ENCODE data around the gene ANAPC2. TPM values are rescaled to one million over a fixed set of nuclear protein-coding genes. Genes with fewer than 3 reads are reported as not detected.

The ANAPC2 gene
- total and polyA plus RNA-seq, 2 of the 4 experiments (the other 2 are of a cell fraction), result 9.3 to 29.5 TPM

DNA sequence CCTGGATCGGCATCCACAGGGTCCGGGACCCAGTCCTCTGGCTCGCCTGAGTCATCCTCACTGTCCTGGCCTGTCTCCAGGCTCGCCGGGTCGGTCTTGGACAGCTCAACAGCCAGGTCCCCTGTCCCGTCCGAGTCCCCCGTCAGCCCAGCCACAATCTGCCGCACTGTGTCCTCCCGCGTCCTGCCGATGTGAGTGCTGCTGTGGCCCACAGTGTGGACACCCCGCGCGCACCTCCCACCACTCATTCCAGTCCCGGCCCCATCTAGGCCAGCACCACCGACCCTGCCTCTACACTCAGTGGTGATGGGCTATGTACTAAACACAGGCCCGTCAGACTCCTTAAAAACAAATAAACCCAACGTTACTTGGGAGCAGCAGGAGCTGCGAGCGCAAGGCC is 6.7 kb downstream of the ANAPC2 start:
- CTCF ChIA-PET, result no interaction called here
- H3K18ac ChIP-seq (ENCODE audit: low read depth, low read length), result no peak overlapping the region

More for the DNA sequence above, 6.7 kb downstream of the ANAPC2 start:
- Histone ChIP-seq H2BK120ac (ENCODE audit: low read depth, low read length) (no peak overlapping the region), H3K9me3 (ENCODE audit: control insufficient read depth, insufficient read depth, low read length) (no peaks in the 10 kb centered on the region), H4K91ac (ENCODE audit: insufficient read depth, low read depth, low read length) (no peak overlapping the region), H2AK9ac (replicated peaks; ENCODE audit: low read depth, low read length, poor library complexity) (no peak overlapping the region), H3K14ac (replicated peaks; ENCODE audit: low read depth, low read length) (no peak overlapping the region), H2BK15ac (ENCODE audit: low read depth, low read length) (no peak overlapping the region), H4K8ac (ENCODE audit: low read depth in 2 of 2, low read length in 2 of 2) (no peak overlapping the region), H2BK5ac (ENCODE audit: low read depth, low read length, poor library complexity, severe bottlenecking) (no peak overlapping the region), H2AFZ (replicated peaks; ENCODE audit: low read length, poor library complexity) (no peak overlapping the region), H3K27me3 (ENCODE audit: control insufficient read depth, insufficient read depth, low read length) (no peaks in the 10 kb centered on the region), H3K4me2 (ENCODE audit: low read depth, low read length) (no peak overlapping the region), H3K4me1 (ENCODE audit: control insufficient read depth, insufficient read depth, low read length) (no peaks in the 10 kb centered on the region; the same call in none of the 2 replicates), H3K36me3 (ENCODE audit: control insufficient read depth, insufficient read depth, low read length) (peaks cover 76% of the 10 kb centered on the region), H2BK20ac (ENCODE audit: low read depth, low read length) (no peak overlapping the region), H3K56ac (ENCODE audit: extremely low read depth, insufficient read depth, low read length) (no peak overlapping the region), H2AK5ac (ENCODE audit: low read depth, low read length) (no peak overlapping the region), H3K4ac (ENCODE audit: low read depth, low read length) (no peak overlapping the region), H3K79me1 (ENCODE audit: low read depth in 1 of 2, low read length in 2 of 2) (peaks cover 0 to 12% of the 10 kb centered on the region in 2 experiments; a peak in 3 of 4 replicates), H3K27ac (ENCODE audit: insufficient read depth, low read length) (no peak overlapping the region), H4K5ac (ENCODE audit: low read depth, low read length) (no peak overlapping the region), H3K4me3 (ENCODE audit: insufficient read depth, low read depth, low read length) (no peak overlapping the region), H3K9me1 (ENCODE audit: insufficient read depth, low read length) (0 out of 2 replicates have a peak, but pooled peaks cover 2% of the 10 kb centered on the region), H3K23ac (ENCODE audit: low read depth, low read length) (no peak overlapping the region), H3K9ac (ENCODE audit: low read depth, low read length) (no peak overlapping the region), H4K20me1 (ENCODE audit: insufficient read depth, low read length) (peaks cover under 1% of the 10 kb centered on the region; the same call in 1 of the 2 replicates)
- in situ Hi-C loops (cut with MboI; ENCODE audit: low sequenced_read_pairs), result no loop called here
- DNase-seq, result no peak
- ATAC-seq (ENCODE audit: low read depth), result no peak
- intact Hi-C loops (cut with micrococcal nuclease), result no loop called here
- BruUV-seq (replicated peaks), result no TSS peak
- WGBS, 2 experiments (ENCODE audit: extremely low coverage in 2 of 2, insufficient read length in 1 of 2), result 85% methylated on average over 12 of the region's 22 CpGs; no CpG with 5 or more reads in 1 of the 2 experiments
- POLR2A ChIA-PET (ENCODE audit: unreplicated experiment), result no interaction called here
- TF ChIP-seq CEBPB (IDR thresholded peaks at IDR 0.05; ENCODE audit: low read depth, low read length) (no peak), MXI1 (IDR thresholded peaks at IDR 0.05; ENCODE audit: borderline replicate concordance, low read depth, low read length) (no peak), CHD1 (IDR thresholded peaks at IDR 0.05; ENCODE audit: low read depth, low read length) (no peak), MAFK (IDR thresholded peaks at IDR 0.05; ENCODE audit: low read depth, low read length) (no peak), RFX5 (IDR thresholded peaks at IDR 0.05; ENCODE audit: low read depth, low read length) (no peak), USF2 (IDR thresholded peaks at IDR 0.05; ENCODE audit: low read depth, low read length) (no peak), MAZ (IDR thresholded peaks at IDR 0.05; ENCODE audit: borderline replicate concordance, low read depth, low read length) (no peak)
- TF ChIP-seq, protein P1, sequence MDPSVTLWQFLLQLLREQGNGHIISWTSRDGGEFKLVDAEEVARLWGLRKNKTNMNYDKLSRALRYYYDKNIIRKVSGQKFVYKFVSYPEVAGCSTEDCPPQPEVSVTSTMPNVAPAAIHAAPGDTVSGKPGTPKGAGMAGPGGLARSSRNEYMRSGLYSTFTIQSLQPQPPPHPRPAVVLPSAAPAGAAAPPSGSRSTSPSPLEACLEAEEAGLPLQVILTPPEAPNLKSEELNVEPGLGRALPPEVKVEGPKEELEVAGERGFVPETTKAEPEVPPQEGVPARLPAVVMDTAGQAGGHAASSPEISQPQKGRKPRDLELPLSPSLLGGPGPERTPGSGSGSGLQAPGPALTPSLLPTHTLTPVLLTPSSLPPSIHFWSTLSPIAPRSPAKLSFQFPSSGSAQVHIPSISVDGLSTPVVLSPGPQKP (IDR thresholded peaks at IDR 0.05; ENCODE audit: borderline replicate concordance, low read depth, low read length), result no peak
- TF ChIP-seq, protein P2, sequence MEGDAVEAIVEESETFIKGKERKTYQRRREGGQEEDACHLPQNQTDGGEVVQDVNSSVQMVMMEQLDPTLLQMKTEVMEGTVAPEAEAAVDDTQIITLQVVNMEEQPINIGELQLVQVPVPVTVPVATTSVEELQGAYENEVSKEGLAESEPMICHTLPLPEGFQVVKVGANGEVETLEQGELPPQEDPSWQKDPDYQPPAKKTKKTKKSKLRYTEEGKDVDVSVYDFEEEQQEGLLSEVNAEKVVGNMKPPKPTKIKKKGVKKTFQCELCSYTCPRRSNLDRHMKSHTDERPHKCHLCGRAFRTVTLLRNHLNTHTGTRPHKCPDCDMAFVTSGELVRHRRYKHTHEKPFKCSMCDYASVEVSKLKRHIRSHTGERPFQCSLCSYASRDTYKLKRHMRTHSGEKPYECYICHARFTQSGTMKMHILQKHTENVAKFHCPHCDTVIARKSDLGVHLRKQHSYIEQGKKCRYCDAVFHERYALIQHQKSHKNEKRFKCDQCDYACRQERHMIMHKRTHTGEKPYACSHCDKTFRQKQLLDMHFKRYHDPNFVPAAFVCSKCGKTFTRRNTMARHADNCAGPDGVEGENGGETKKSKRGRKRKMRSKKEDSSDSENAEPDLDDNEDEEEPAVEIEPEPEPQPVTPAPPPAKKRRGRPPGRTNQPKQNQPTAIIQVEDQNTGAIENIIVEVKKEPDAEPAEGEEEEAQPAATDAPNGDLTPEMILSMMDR (conservative IDR thresholded peaks at IDR 0.05; ENCODE audit: low read depth, low read length), result no peak
- dilution Hi-C loops (cut with HindIII; ENCODE audit: low sequenced_read_pairs, unreplicated experiment), result no loop called here
